Activated CD4-positive, alpha-beta T cell treated with anti-CD3 and anti-CD28 coated beads, Interleukin-2, amount 50 U/mL, for 4 hours (primary cell): Measurements from ENCODE around the gene EIF3F.
A peak's percentile ranks its signal among the peaks of the same experiment; 100 is the strongest.
"Not testable (repeated sequence)": the region's sequence is repeated elsewhere in the genome, so short reads cannot be mapped to it uniquely, and the experiment has no call there.

ENCODE experiments used
- DNase-seq, 2 experiments: peaks; one replicate each; pipeline ENCODE4 v3.0.0-alpha.2; 2020

The EIF3F gene

GRCh38 chr11:7986768-7987559 is at the start of gene EIF3F:
Gene EIF3F (plus strand): TSS chr11:7987337. CDS start chr11:7987353, 16 bp downstream.
- peak; percentile 83 to 86 for DNase-seq

- no peak for DNase-seq
These were observed 46.0 kb upstream of the EIF3F start for GRCh38 chr11:7941146-7941545.

- DNase-seq, result no peak
These were observed 45.5 kb upstream of the EIF3F start, which contains the start of gene OR10A3 for GRCh38 chr11:7941608-7942007. Gene OR10A3 (minus strand): TSS chr11:7941708. CDS start chr11:7939520, 2,188 bp downstream.

GRCh38 chr11:7944123-7944522 is 43.0 kb upstream of the EIF3F start:
- no peak for DNase-seq

GRCh38 chr11:7949934-7950333 is 37.2 kb upstream of the EIF3F start:
- no peak for DNase-seq

- DNase-seq, result no peak
These were observed 31.9 kb upstream of the EIF3F start for GRCh38 chr11:7955191-7955590.

GRCh38 chr11:7964261-7964660 is 22.9 kb upstream of the EIF3F start:
- DNase-seq, result no peak

GRCh38 chr11:7964873-7965272 is 22.3 kb upstream of the EIF3F start:
- DNase-seq, result no peak

- DNase-seq, result no peak
These were observed 21.8 kb upstream of the EIF3F start, which contains the start of gene NLRP10 for GRCh38 chr11:7965386-7965785. Gene NLRP10 (minus strand): TSS chr11:7965447. CDS start chr11:7963495, 1,952 bp downstream.

GRCh38 chr11:7967097-7967496 is 20.0 kb upstream of the EIF3F start:
- DNase-seq, result no peak

GRCh38 chr11:7967826-7968225 is 19.3 kb upstream of the EIF3F start:
- DNase-seq, result no peak

- no peak for DNase-seq
These were observed 18.5 kb upstream of the EIF3F start for GRCh38 chr11:7968686-7969085.

GRCh38 chr11:7969756-7970646 is 17.1 kb upstream of the EIF3F start:
- DNase-seq, result no peak

GRCh38 chr11:7971846-7972245 is 15.3 kb upstream of the EIF3F start:
- DNase-seq, result no peak

GRCh38 chr11:7973011-7973410 is 14.1 kb upstream of the EIF3F start:
- no peak for DNase-seq

- no peak for DNase-seq
These were observed 12.5 kb upstream of the EIF3F start for GRCh38 chr11:7974668-7975067.

GRCh38 chr11:7977232-7977917 is 9.8 kb upstream of the EIF3F start:
- DNase-seq, result no peak

GRCh38 chr11:7981619-7982157 is 5.4 kb upstream of the EIF3F start:
- DNase-seq, result no peak

- no peak for DNase-seq
These were observed 4.5 kb upstream of the EIF3F start for GRCh38 chr11:7982582-7983119.

- DNase-seq, result no peak
These were observed 3.1 kb upstream of the EIF3F start for GRCh38 chr11:7983832-7984590.

GRCh38 chr11:7987560-7987883 is 385 bp downstream of the EIF3F start:
- DNase-seq, result not testable (repeated sequence)
